Measurements from ENCODE around the gene NF1. TPM values are rescaled to one million over a fixed set of nuclear protein-coding genes. Genes with fewer than 3 reads are reported as not detected.
"Not testable (repeated sequence)": the region's sequence is repeated elsewhere in the genome, so short reads cannot be mapped to it uniquely, and the experiment has no call there.

The NF1 gene
- total RNA-seq, 1 experiment from 2014 or later, result 33.6 TPM

- no peak for DNase-seq (ENCODE audit: extremely low read depth, low read depth)
Measured at GRCh38 chr17:31250229-31250628, 155.5 kb downstream of the NF1 start.

- no peak for DNase-seq (ENCODE audit: extremely low read depth, low read depth)
Measured at GRCh38 chr17:31251105-31251969, 156.6 kb downstream of the NF1 start.

GRCh38 chr17:31251970-31252328, 157.2 kb downstream of the NF1 start:
- no peak for DNase-seq (ENCODE audit: extremely low read depth, low read depth)

GRCh38 chr17:31252741-31253140, 158.0 kb downstream of the NF1 start:
- no peak for DNase-seq (ENCODE audit: extremely low read depth, low read depth)

GRCh38 chr17:31254654-31255053, 159.9 kb downstream of the NF1 start:
- no peak for DNase-seq (ENCODE audit: extremely low read depth, low read depth)

GRCh38 chr17:31256936-31257335, 162.2 kb downstream of the NF1 start:
- no peak for DNase-seq (ENCODE audit: extremely low read depth, low read depth)

GRCh38 chr17:31260151-31260550, 165.4 kb downstream of the NF1 start:
- DNase-seq (ENCODE audit: extremely low read depth, low read depth), result no peak

GRCh38 chr17:31261601-31262000, 166.8 kb downstream of the NF1 start:
- DNase-seq (ENCODE audit: extremely low read depth, low read depth), result no peak

GRCh38 chr17:31262923-31263322, 168.1 kb downstream of the NF1 start:
- DNase-seq (ENCODE audit: extremely low read depth, low read depth), result not testable (repeated sequence)

GRCh38 chr17:31266042-31266441, 171.3 kb downstream of the NF1 start:
- DNase-seq (ENCODE audit: extremely low read depth, low read depth), result no peak

- DNase-seq (ENCODE audit: extremely low read depth, low read depth), result no peak
Measured at GRCh38 chr17:31269036-31269577, 174.3 kb downstream of the NF1 start.

- no peak for DNase-seq (ENCODE audit: extremely low read depth, low read depth)
Measured at GRCh38 chr17:31269578-31269983, 174.8 kb downstream of the NF1 start.

- no peak for DNase-seq (ENCODE audit: extremely low read depth, low read depth)
Measured at GRCh38 chr17:31272236-31272635, 177.5 kb downstream of the NF1 start.

- DNase-seq (ENCODE audit: extremely low read depth, low read depth), result no peak
Measured at GRCh38 chr17:31272803-31273202, 178.0 kb downstream of the NF1 start.

GRCh38 chr17:31273516-31273915, 178.7 kb downstream of the NF1 start:
- DNase-seq (ENCODE audit: extremely low read depth, low read depth), result no peak

GRCh38 chr17:31274252-31274651, 179.5 kb downstream of the NF1 start:
- no peak for DNase-seq (ENCODE audit: extremely low read depth, low read depth)

- DNase-seq (ENCODE audit: extremely low read depth, low read depth), result no peak
Measured at GRCh38 chr17:31275116-31275515, 180.3 kb downstream of the NF1 start.

GRCh38 chr17:31279401-31279800, 184.6 kb downstream of the NF1 start:
- no peak for DNase-seq (ENCODE audit: extremely low read depth, low read depth)

GRCh38 chr17:31281061-31281460, 186.3 kb downstream of the NF1 start:
- DNase-seq (ENCODE audit: extremely low read depth, low read depth), result no peak

GRCh38 chr17:31283841-31284240, 189.1 kb downstream of the NF1 start:
- no peak for DNase-seq (ENCODE audit: extremely low read depth, low read depth)

- DNase-seq (ENCODE audit: extremely low read depth, low read depth), result no peak
Measured at GRCh38 chr17:31286587-31286986, 191.8 kb downstream of the NF1 start.

- DNase-seq (ENCODE audit: extremely low read depth, low read depth), result not testable (repeated sequence)
Measured at GRCh38 chr17:31287932-31288331, 193.2 kb downstream of the NF1 start.

Measured in NCI-H460 (cell line).